NOMO-1 treated with dmso at 0.1 percent for 144 hours (cell line): Measurements from ENCODE around the gene IP6K3.

ENCODE experiments used
- DNase-seq: peaks from one replicate; lab custom pipeline; 2025; ENCODE audit not compliant: unreplicated experiment; lab: John Stamatoyannopoulos, UW

The IP6K3 gene

DNA sequence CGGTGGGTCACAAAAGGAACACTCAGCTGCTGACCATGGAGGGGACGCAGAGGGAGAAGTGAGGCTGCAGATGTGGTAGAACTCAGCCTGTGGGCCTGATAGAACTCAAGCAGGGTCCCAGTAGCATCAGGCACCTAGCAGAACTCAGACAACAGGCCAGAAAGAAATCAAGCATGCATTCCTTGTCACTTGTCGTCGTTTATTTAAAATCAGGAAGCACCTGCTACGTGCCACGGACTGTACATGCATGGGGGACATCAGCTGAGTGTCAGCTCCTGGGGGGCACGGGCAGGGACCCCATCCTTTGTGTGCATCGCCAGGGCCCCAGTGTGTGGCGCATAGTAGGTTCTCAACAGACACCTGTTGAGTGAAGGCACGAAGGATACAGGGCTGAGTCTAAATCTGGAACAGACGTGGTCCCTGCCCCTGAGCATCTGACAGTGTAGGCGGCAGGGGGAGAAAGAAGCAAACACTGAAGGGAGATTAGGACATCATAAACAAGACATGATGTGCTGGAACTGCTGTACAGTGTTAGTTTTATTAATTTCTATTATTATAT, 67.7 kb downstream of the IP6K3 start:
- no peak for DNase-seq

DNA sequence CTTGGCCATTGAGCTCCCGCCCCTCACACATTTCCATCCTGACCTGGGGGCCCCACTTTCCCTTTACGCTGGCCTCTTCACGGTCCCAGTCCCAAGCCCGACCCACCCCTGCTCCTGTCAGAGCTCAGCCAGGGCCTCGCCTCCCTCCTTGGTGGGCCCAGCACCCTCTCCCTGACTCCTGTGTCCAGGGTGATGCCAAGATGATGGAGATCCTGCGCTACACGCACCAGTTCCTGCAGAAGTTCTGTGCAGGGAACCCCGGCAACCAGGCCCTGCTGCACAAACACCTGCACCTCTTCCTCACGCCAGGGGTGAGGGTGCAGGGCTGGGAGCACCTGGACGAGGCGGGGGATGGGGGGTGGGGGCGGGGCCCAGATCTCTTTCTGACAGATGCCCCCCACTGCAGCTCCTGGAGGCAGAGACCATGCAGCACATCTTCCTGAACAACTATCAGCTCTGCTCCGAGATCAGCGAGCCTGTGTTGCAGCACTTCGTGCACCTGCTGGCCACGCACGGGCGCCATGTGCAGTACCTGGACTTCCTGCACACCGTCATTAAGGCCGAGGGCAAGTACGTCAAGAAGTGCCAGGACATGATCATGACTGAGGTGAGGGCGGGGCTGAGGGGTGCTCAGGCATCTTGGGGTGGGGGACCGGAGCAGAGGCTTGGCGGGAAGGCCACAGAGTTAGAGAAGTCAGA, 68.3 kb downstream of the IP6K3 start:
- no peak for DNase-seq

DNA sequence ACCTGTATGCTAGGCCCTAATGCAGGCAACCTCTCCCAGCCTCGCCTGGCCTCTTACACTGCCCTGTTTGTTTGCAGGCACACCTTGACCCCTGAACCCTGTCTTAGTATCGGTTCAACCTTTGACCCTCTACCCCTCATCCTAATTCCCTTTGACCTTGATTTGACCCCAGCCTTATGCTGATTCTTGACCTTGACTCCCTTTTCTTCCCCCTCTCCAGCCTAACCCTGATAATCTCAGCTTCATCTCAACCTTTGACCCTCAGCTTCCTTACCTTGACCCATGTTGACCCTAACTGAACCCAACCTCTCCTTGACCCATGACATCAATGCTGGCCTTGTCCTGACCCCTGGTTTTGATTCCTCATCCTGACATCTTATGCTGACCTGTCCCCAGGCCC, 69.0 kb downstream of the IP6K3 start:
- no peak for DNase-seq

DNA sequence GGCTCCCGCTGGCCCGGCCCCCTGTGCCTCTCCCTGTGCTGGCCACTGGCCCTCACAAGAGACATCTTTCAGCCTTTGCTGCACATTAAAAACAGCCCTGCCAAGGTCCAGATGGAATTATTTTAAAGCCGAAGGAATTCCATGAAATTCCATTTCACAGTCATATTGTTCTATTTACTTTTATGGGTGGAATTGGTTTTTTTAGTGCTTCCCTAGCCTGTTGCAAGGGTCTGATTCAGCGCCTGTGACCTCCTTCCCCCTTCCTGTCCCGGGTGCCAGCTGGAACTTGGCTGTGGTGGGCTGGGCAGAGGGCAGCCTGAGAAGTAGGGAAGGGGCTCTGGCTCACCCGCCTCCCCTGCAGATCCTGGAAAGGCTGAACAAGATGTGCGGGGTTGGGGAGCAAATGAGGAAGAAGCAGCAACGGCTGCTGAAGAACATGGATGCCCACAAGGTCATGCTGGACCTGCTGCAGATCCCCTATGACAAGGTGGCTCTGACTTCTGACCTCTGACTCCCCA, 69.5 kb downstream of the IP6K3 start:
- no peak for DNase-seq

DNA sequence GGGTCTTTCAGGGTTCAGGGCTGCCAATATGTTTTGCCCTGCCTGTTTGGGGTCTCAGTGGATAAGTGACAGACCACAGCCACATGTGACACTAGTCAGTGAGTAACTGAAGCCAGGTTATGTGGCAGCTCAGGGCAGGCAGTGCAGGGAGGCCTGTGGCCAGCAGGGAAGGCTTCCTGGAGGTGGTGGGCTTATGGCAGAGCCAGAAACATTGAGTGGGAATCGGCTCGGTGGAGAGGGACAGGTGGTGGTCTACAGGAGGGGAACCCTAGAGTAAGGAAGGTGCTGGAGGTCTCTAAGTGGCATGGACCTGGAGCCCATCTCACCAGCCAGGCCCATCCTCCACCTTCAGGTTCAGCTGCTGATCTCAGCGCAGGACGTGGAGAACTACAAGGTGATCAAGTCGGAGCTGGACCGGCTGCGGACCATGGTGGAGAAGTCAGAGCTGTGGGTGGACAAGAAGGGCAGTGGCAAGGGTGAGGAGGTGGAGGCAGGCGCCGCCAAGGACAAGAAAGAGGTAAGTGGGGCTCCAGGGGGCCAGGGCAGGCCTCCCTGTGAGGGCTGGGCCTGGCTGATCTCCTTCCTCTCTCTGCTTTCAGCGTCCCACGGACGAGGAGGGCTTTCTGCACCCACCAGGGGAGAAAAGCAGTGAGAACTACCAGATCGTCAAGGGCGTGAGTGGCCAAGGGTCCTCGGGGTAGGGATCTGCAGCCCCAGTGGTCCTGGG, 70.1 kb downstream of the IP6K3 start:
- DNase-seq = no peak

DNA sequence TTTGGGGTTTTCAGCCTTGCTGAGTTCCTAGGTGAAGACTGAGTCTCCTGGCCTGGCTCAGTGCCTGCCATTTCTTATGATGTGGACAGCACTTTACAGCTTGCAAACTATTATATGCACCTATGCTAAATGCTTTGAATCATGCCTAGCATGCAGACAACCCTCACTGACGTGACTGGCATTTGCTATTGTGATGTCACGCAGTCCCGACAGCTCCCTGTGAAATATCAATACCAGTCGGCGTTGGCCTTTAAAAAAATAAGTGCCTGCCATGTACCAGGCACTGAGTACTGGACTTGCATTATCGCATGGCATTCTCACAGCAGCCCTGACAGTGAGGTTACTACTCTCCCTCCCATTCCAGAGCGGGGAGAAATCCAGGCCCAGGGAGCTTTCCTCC, 70.7 kb downstream of the IP6K3 start:
- DNase-seq = no peak

DNA sequence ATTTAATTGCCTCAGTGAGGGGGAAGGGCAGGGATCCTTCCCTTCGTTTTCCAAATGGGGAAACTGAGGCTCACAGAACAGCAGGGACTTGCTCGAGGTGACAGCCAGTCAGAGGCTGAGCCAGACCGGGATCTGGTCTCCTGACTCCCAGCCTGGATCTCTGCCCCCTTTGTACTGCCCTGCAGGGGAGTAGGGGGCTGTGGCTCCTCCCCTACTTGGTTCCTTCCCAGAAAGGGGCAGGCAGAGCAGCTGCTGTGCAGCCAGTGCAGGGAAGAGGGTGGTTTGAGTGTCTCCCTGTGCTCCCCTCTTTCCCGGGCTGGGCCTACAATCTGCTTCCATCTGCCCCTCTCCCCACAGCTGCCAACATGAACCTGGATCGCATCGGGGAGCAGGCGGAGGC, 72.9 kb downstream of the IP6K3 start:
- no peak for DNase-seq

DNA sequence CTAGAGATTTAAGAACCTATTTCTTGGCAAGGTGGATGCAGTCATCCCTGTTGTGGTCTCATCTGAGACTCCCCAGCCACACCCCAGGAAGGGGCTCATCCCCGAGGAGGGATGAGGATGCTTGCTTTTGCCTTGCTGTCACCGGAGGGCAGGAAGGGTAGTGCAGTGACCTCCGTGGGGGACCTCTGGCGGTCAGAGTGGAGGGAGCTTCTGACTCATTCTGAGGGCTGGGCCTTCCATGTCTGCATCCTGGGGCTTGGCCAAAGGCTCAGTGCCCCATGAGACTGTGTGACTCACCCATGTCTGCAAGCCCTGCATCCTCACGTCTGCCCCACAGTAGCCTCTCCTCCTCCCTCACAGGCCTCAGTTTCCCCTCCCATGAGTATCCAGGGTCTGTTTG, 73.9 kb downstream of the IP6K3 start:
- no peak for DNase-seq

DNA sequence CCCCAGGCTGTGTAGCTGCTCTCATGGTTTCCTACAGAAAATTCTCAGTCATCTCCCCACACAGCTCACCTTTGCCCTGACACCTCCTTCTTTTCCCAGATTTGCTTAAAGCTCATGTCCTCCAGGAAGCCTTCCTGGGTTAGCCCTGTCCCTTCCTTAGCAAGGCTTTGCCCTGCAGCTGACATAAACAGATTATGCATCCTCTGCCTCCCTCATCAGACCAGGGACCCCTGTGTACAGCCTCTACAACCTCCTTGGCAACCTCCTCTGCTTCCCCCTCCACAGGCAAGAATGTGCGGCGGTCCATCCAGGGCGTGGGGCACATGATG, 75.0 kb downstream of the IP6K3 start:
- DNase-seq = no peak
